H1 (cell line): ENCODE data around the gene COX7A2. TPM values are rescaled to one million over a fixed set of nuclear protein-coding genes. Genes with fewer than 3 reads are reported as not detected.

Experiments
- CTCF ChIA-PET: fragments of 300-600 bp; sonication (Branson Sonifier 250); formaldehyde crosslinking; loops from one replicate; lab custom pipeline; 2021; ENCODE audit not compliant: partially characterized antibody; lab: Charles Lee
- POLR2A ChIA-PET: fragments of 300-600 bp; sonication (Branson Sonifier 250); formaldehyde crosslinking; loops from one replicate; lab custom pipeline; 2021; ENCODE audit warnings: inconsistent platforms; ENCODE audit not compliant: partially characterized antibody; lab: Charles Lee
- DNase-seq, 2 experiments: peaks; one replicate each; pipeline versions ENCODE4 v3.0.0 to v3.0.0-alpha.2; 2010 to 2022; ENCODE audit warnings: low spot score in 2 of 2, low read depth in 1 of 2, mixed read lengths in 1 of 2
- FAIRE-seq: peaks from 2 replicates; lab custom pipeline; 2011; peaks lifted over from hg19 to GRCh38; lab: Jason Lieb, UNC
- H2AFZ ChIP-seq: 2 replicates; pipeline ENCODE4 v1.8.1; 2012; ENCODE audit warnings: low read length, inconsistent platforms
- H2AK5ac ChIP-seq: 2 replicates; pipeline ENCODE4 v1.6.1; 2013; ENCODE audit warnings: low read depth, low read length
- H2BK120ac ChIP-seq: replicated peaks from 2 replicates; pipeline ENCODE3; 2013; ENCODE audit warnings: low read depth, low read length, inconsistent platforms
- H2BK12ac ChIP-seq: 2 replicates; pipeline ENCODE4 v1.6.1; 2013; ENCODE audit warnings: low read depth, low read length
- H2BK15ac ChIP-seq: 2 replicates; pipeline ENCODE4 v1.6.1; 2013; ENCODE audit warnings: low read length
- H2BK20ac ChIP-seq: 2 replicates; pipeline ENCODE4 v1.6.1; 2013; ENCODE audit warnings: low read length
- H2BK5ac ChIP-seq: 2 replicates; pipeline ENCODE4 v1.6.1; 2013; ENCODE audit warnings: low read depth, low read length
- H3K14ac ChIP-seq: 2 replicates; pipeline ENCODE4 v1.6.1; 2013; ENCODE audit warnings: inconsistent platforms; ENCODE audit not compliant: insufficient read length
- H3K18ac ChIP-seq: 2 replicates; pipeline ENCODE4 v1.6.1; 2013; ENCODE audit warnings: low read length; ENCODE audit errors: extremely low read depth
- H3K23ac ChIP-seq: 2 replicates; pipeline ENCODE4 v1.6.1; 2013; ENCODE audit warnings: inconsistent platforms; ENCODE audit not compliant: insufficient read length
- H3K23me2 ChIP-seq: 2 replicates; pipeline ENCODE4 v1.6.1; 2013; ENCODE audit warnings: low read depth, low read length
- H3K27ac ChIP-seq: 2 replicates; pipeline ENCODE4 v1.6.1; 2011; ENCODE audit warnings: low read depth, low read length, inconsistent platforms
- H3K27me3 ChIP-seq, 4 experiments: replicated peaks in 1 of 4; 1 replicate in 1 of 4; 2 replicates in 3 of 4; pipeline versions ENCODE4 v1.6.1 to v1.8.1; 2011 to 2013; ENCODE audit warnings: low read length in 3 of 4, mild to moderate bottlenecking in 3 of 4, inconsistent platforms in 2 of 4, mixed read lengths in 2 of 4, moderate library complexity in 1 of 4; ENCODE audit not compliant: control insufficient read depth in 3 of 4, insufficient read depth in 3 of 4; ENCODE audit errors: extremely low read depth in 1 of 4
- H3K36me3 ChIP-seq, 4 experiments: 2 replicates each; pipeline versions ENCODE4 v1.6.1 to v1.8.1; 2011 to 2013; ENCODE audit warnings: mild to moderate bottlenecking in 4 of 4, low read length in 3 of 4, moderate library complexity in 2 of 4, control low read depth in 1 of 4, inconsistent platforms in 1 of 4; ENCODE audit not compliant: insufficient read depth in 4 of 4, control insufficient read depth in 2 of 4
- H3K4ac ChIP-seq: replicated peaks from 2 replicates; pipeline ENCODE3; 2013; ENCODE audit warnings: low read length, low read depth, mixed read lengths, inconsistent platforms; ENCODE audit not compliant: insufficient read length
- H3K4me1 ChIP-seq, 4 experiments: replicated peaks in 1 of 4; 1 replicate in 1 of 4; 2 replicates in 3 of 4; pipeline versions ENCODE4 v1.6.1 to v1.8.1; 2011 to 2013; ENCODE audit warnings: low read length in 3 of 4, inconsistent platforms in 2 of 4, mixed read lengths in 1 of 4; ENCODE audit not compliant: insufficient read depth in 4 of 4, control insufficient read depth in 3 of 4
- H3K4me2 ChIP-seq, 2 experiments: 2 replicates each; pipeline versions ENCODE4 v1.6.1 to v1.8.1; 2011 to 2013; ENCODE audit warnings: low read depth in 2 of 2, low read length in 2 of 2, control low read depth in 1 of 2, inconsistent platforms in 1 of 2, mild to moderate bottlenecking in 1 of 2; ENCODE audit not compliant: insufficient read depth in 1 of 2
- H3K4me3 ChIP-seq, 4 experiments: fragments of 200-600, 300-600 bp in 1 of 4; sonication (generic), shearing (Covaris generic), sonication (Bioruptor Twin) in 1 of 4; 2 replicates each; pipeline versions ENCODE4 v1.5.1 to v1.8.1; 2011 to 2016; ENCODE audit warnings: low read length in 4 of 4, low read depth in 3 of 4, control low read depth in 2 of 4, inconsistent platforms in 2 of 4, mild to moderate bottlenecking in 2 of 4, mixed read lengths in 1 of 4, moderate library complexity in 1 of 4; ENCODE audit not compliant: insufficient read depth in 2 of 4; ENCODE audit errors: extremely low read depth in 1 of 4
- H3K56ac ChIP-seq: replicated peaks from 2 replicates; pipeline ENCODE3; 2013; ENCODE audit warnings: low read depth, mild to moderate bottlenecking, mixed read lengths, low read length, inconsistent platforms; ENCODE audit not compliant: insufficient read length
- H3K79me1 ChIP-seq: 2 replicates; pipeline ENCODE4 v1.6.1; 2013; ENCODE audit warnings: low read depth, low read length, control low read depth
- H3K79me2 ChIP-seq, 2 experiments: 2 replicates each; pipeline versions ENCODE4 v1.6.1 to v1.8.1; 2012 to 2013; ENCODE audit warnings: low read length in 2 of 2, mild to moderate bottlenecking in 2 of 2, inconsistent platforms in 1 of 2; ENCODE audit not compliant: insufficient read depth in 2 of 2, control insufficient read depth in 1 of 2
- H3K9ac ChIP-seq, 4 experiments: replicated peaks in 1 of 4; 1 replicate in 1 of 4; 2 replicates in 3 of 4; pipeline versions ENCODE4 v1.6.1 to v1.8.1; 2011 to 2013; ENCODE audit warnings: low read depth in 3 of 4, low read length in 3 of 4, control low read depth in 2 of 4, mild to moderate bottlenecking in 2 of 4, moderate library complexity in 2 of 4, inconsistent platforms in 1 of 4; ENCODE audit errors: extremely low read depth in 1 of 4
- H3K9me3 ChIP-seq, 2 experiments: 2 replicates each; pipeline versions ENCODE4 v1.6.1 to v1.8.1; 2012 to 2013; ENCODE audit warnings: mild to moderate bottlenecking in 2 of 2, moderate library complexity in 2 of 2, control low read depth in 1 of 2, inconsistent platforms in 1 of 2, low read depth in 1 of 2, low read length in 1 of 2, mixed read lengths in 1 of 2; ENCODE audit not compliant: insufficient read depth in 2 of 2
- H4K20me1 ChIP-seq, 2 experiments: replicated peaks in 1 of 2; 2 replicates each; pipeline versions ENCODE3 to v1.8.1; 2011 to 2013; ENCODE audit warnings: inconsistent platforms in 2 of 2, low read length in 2 of 2, mild to moderate bottlenecking in 1 of 2; ENCODE audit not compliant: insufficient read depth in 2 of 2, control insufficient read depth in 1 of 2
- H4K5ac ChIP-seq: 2 replicates; pipeline ENCODE4 v1.6.1; 2013; ENCODE audit warnings: low read length, low read depth, mixed read lengths, inconsistent platforms; ENCODE audit not compliant: insufficient read length
- H4K8ac ChIP-seq: 2 replicates; pipeline ENCODE4 v1.8.0; 2013; ENCODE audit warnings: mild to moderate bottlenecking, moderate library complexity, low read length, inconsistent platforms; ENCODE audit not compliant: insufficient read depth; ENCODE audit errors: extremely low read depth
- H4K91ac ChIP-seq: replicated peaks from 2 replicates; pipeline ENCODE3; 2013; ENCODE audit warnings: low read length, mixed read lengths, inconsistent platforms; ENCODE audit not compliant: insufficient read length
- ATF3 ChIP-seq: IDR thresholded peaks from 2 replicates; pipeline ENCODE4 v1.6.1; 2011; ENCODE audit warnings: low read depth, mild to moderate bottlenecking, low read length; ENCODE audit not compliant: insufficient read depth
- CHD2 ChIP-seq: IDR thresholded peaks from 2 replicates; pipeline ENCODE4 v1.6.1; 2012; ENCODE audit warnings: low read length, improper control_type of control experiment
- CREB1 ChIP-seq: IDR thresholded peaks from 2 replicates; pipeline ENCODE4 v1.6.1; 2012; ENCODE audit warnings: inconsistent platforms
- HDAC6 ChIP-seq: IDR thresholded peaks from one replicate; pipeline ENCODE4 v1.7.1; 2012; ENCODE audit warnings: low read depth, mild to moderate bottlenecking, inconsistent platforms, low read length, moderate library complexity
- NANOG ChIP-seq: IDR thresholded peaks from 2 replicates; pipeline ENCODE4 v1.6.1; 2011; ENCODE audit warnings: low read length, low read depth, mild to moderate bottlenecking, inconsistent platforms; ENCODE audit not compliant: insufficient read depth, poor library complexity, severe bottlenecking
- NRF1 ChIP-seq: IDR thresholded peaks from 2 replicates; pipeline ENCODE4 v1.6.1; 2011; ENCODE audit warnings: mild to moderate bottlenecking, low read depth, low read length, improper control_type of control experiment
- RAD21 ChIP-seq, 2 experiments: IDR thresholded peaks in 1 of 2; conservative IDR thresholded peaks in 1 of 2; 2 replicates each; pipeline ENCODE4 v1.6.1; 2011; ENCODE audit warnings: low read depth in 2 of 2, low read length in 2 of 2, improper control_type of control experiment in 1 of 2, inconsistent platforms in 1 of 2, mild to moderate bottlenecking in 1 of 2, moderate library complexity in 1 of 2
- RBBP5 ChIP-seq: IDR thresholded peaks from 2 replicates; pipeline ENCODE4 v1.7.1; 2012; ENCODE audit warnings: low read depth, mild to moderate bottlenecking, inconsistent platforms, low read length, moderate library complexity, borderline replicate concordance
- SAP30 ChIP-seq: fragments of 300-600 bp; sonication (generic); IDR thresholded peaks from 2 replicates; pipeline ENCODE4 v1.7.1; 2012; ENCODE audit warnings: low read length, moderate library complexity, mild to moderate bottlenecking, inconsistent platforms; ENCODE audit not compliant: insufficient read depth, insufficient replicate concordance
- SIN3A ChIP-seq, 2 experiments: IDR thresholded peaks in 1 of 2; conservative IDR thresholded peaks in 1 of 2; 2 replicates each; pipeline ENCODE4 v1.6.1; 2011 to 2012; ENCODE audit warnings: low read length in 2 of 2, improper control_type of control experiment in 1 of 2, low read depth in 1 of 2, mild to moderate bottlenecking in 1 of 2
- SP1 ChIP-seq: IDR thresholded peaks from 2 replicates; pipeline ENCODE4 v1.6.1; 2011; ENCODE audit warnings: low read depth, low read length
- SP4 ChIP-seq: IDR thresholded peaks from 2 replicates; pipeline ENCODE4 v1.6.1; 2012; ENCODE audit warnings: low read length, inconsistent platforms
- WGBS, 2 experiments: shearing (Covaris generic) in 1 of 2; methylation state at CpG; one replicate each; pipeline versions ENCODE4 v1.1.6 to v1.1.7; 2013 to 2015; ENCODE audit warnings: low lambda C conversion rate in 2 of 2, mixed read lengths in 2 of 2, inconsistent platforms in 1 of 2, low coverage in 1 of 2, missing lambda C conversion rate in 1 of 2; ENCODE audit not compliant: insufficient replicate concordance in 2 of 2, insufficient coverage in 1 of 2, insufficient read length in 1 of 2; ENCODE audit errors: extremely low coverage in 1 of 2, missing lambda C conversion rate in 1 of 2; 5-methylcytosine and 5-hydroxymethylcytosine counted together
- polyA plus RNA-seq, 7 experiments: library from polyadenylated mRNA; depleted of rRNA in 3 of 7; stranded (reverse) in 5 of 7; unstranded in 2 of 7; fragments of >200 nt in 5 of 7; fragments of 200-250 nt in 2 of 7; gene quantifications; 1 replicate in 5 of 7; 2 replicates in 1 of 7; 4 replicates in 1 of 7; pipeline versions ENCODE4 v1.2.1 to v1.2.3, GENCODE V29; 2011 to 2013; ENCODE audit warnings: missing spikeins in 2 of 7, mixed read lengths in 2 of 7
- total RNA-seq: library from RNA; stranded (reverse); fragmentation: NEBNext Ultra II Directional; extraction: Animal tissue kit (Norgen Biotek cat#: 25700); gene quantifications from 2 replicates; pipeline ENCODE4 v1.2.1, GENCODE V29; 2021

Gene COX7A2
- total and polyA plus RNA-seq, 2 of the 8 experiments (the other 6 are each of a cell fraction or from before 2014, with no cell fraction given) = 262 to 468 TPM

DNA sequence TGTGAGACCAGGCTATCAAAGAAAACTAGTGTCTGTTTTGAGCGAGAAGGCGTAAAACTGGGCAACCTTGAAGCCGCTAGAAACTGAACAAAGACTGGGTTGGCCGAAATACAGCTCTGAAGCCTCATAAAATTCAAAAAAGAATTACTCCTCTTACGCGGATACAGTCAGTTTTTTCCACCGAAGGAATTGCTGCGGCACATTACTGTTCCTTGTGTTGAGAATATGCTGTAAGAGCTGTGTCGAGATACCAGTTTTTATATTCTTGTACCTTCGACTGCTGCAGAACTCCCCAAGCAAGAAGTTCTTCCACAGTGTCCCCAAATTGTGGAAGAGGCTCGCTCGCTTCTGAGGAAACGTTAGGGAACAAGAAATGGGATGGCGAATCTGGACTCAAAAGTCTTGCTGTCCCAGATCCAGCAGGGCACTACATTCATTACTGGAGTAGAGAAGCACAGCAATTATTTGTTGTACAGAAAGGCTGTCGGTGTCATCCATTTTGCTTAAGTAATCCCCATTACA, 523 bp upstream of the COX7A2 start:
- no peaks in the 10 kb centered on the region for H3K79me1 ChIP-seq
- peaks cover 0 to 36% of the 10 kb centered on the region in 2 experiments; a peak in 2 of 4 replicates for H3K79me2 ChIP-seq
- CTCF ChIA-PET = no interaction called here
- no peak overlapping the region for H3K23ac ChIP-seq
- H3K27me3 ChIP-seq = no peaks in the 10 kb centered on the region
- peak overlapping the region; percentile 78 to 80 for H3K4me2 ChIP-seq
- H3K23me2 ChIP-seq = peaks cover 2% of the 10 kb centered on the region; the same call in 1 of the 2 replicates
- POLR2A ChIA-PET = interaction anchor here (0.8 to 3.6 kb wide), 15 partner anchors 9 to 359 kb away, joined by 3 to 35 read pairs (median 5); partner anchors contain the start of genes SENP6 and TMEM30A
- no peak overlapping the region for H4K91ac ChIP-seq
- H3K18ac ChIP-seq = no peak overlapping the region
- H2BK15ac ChIP-seq = no peak overlapping the region
- no peak overlapping the region for H3K14ac ChIP-seq
- peak overlapping the region; percentile 73 to 90 (median 80) for H3K9ac ChIP-seq
- 32% methylated on average over 15 of the region's 15 CpGs; no CpG with 5 or more reads in 1 of the 2 experiments for WGBS, 2 experiments
- DNase-seq (no peak), FAIRE-seq (no peak)
- H4K20me1 ChIP-seq = peaks cover 0 to 1% of the 10 kb centered on the region in 2 experiments
- peaks cover 0 to under 1% (median 0%) of the 10 kb centered on the region in 4 experiments; a peak in 2 of 7 replicates for H3K4me1 ChIP-seq
- H4K8ac ChIP-seq = no peak overlapping the region
- H3K4ac ChIP-seq = no peak overlapping the region
- peak overlapping the region; percentile 79 to 99 (median 96) for H3K4me3 ChIP-seq
- peak overlapping the region; percentile 92 for H2AFZ ChIP-seq
- no peak overlapping the region for H2BK120ac ChIP-seq
- H2BK12ac ChIP-seq = no peak overlapping the region
- H3K56ac ChIP-seq = no peak overlapping the region
- H4K5ac ChIP-seq = peak overlapping the region; percentile 60
- H3K36me3 ChIP-seq = peaks cover 2 to 22% (median 11%) of the 10 kb centered on the region in 4 experiments; a peak in 6 of 8 replicates
- peak overlapping the region; percentile 52 for H3K27ac ChIP-seq
- H3K9me3 ChIP-seq = no peaks in the 10 kb centered on the region
- H2AK5ac ChIP-seq = no peak overlapping the region
- peak overlapping the region; percentile 46 for H2BK5ac ChIP-seq
- no peak overlapping the region for H2BK20ac ChIP-seq
- TF ChIP-seq SIN3A (conservative IDR thresholded peaks at IDR 0.05 in 1 of 2, IDR thresholded peaks at IDR 0.05 in 1 of 2; ENCODE audit: low read depth in 1 of 2, low read length in 2 of 2) = no peak
- no peak for TF ChIP-seq ATF3
- no peak for TF ChIP-seq SP4
- TF ChIP-seq NANOG = no peak
- TF ChIP-seq SP1 = no peak
- TF ChIP-seq RAD21 (IDR thresholded peaks at IDR 0.05 in 1 of 2, conservative IDR thresholded peaks at IDR 0.05 in 1 of 2; ENCODE audit: low read depth in 2 of 2, low read length in 2 of 2) = no peak
- no peak for TF ChIP-seq HDAC6
- TF ChIP-seq CHD2 = no peak
- TF ChIP-seq SAP30 = no peak
- no peak for TF ChIP-seq CREB1
- no peak for TF ChIP-seq NRF1
- no peak for TF ChIP-seq RBBP5
